Occipital lobe (tissue), 2 donors: ENCODE data around the gene PSORS1C1. TPM values are rescaled to one million over a fixed set of nuclear protein-coding genes. Genes with fewer than 3 reads are reported as not detected.
A peak's percentile ranks its signal among the peaks of the same experiment; 100 is the strongest.

Experiments
- DNase-seq: peaks from one replicate; lab custom pipeline; 2025; lab: John Stamatoyannopoulos, UW
- total RNA-seq: library from RNA; depleted of rRNA; stranded (reverse); fragments of >200 nt; gene quantifications from one replicate; pipeline ENCODE4 v1.2.3, GENCODE V29; 2014

Gene PSORS1C1
- total RNA-seq, 1 donor from 2014 or later, result not detected

DNA sequence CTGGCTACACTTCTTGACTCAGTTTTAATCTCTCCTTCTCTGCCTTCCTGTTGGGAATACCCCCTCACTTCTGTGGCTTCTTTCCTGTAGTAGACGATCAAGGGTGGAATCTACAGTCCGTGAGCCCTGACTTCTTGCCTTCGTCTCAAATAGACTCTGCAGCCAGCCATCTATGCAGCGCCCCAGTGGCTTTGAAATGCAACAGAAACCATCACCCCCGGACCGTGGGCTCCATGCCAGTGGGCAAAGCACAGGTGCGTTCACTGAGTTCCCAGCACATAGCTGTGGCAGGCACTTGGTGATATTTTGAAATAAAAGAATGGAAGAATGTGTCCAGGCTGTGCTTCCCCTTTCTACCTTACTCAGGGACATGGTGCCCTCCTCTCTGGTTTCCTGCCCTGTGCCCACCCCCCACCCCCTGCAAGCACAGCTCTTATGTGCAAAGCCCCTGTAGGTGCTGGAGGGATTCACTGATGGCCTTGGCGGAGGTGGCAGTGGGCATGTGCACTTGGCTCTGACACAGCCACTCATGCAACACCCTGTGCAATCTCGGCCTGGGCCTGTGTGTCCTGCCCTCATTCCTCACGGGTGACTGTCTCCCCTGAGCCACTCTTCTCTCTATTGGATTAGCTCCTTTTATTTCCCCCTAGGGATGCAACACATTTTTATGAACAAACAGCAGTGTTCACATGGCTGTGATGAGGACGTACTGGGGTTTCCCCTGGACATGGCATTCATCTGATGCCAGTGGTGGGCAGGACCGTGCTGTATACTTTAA lies 11.2 kb downstream of the PSORS1C1 start:
- no peak for DNase-seq

GRCh38 chr6:31126396-31127175 lies 12.0 kb downstream of the PSORS1C1 start:
- no peak for DNase-seq

- peak; percentile 8 for DNase-seq
Observed at GRCh38 chr6:31128093-31128676, 13.6 kb downstream of the PSORS1C1 start.

- DNase-seq, result no peak
Observed at GRCh38 chr6:31129130-31129529, 14.5 kb downstream of the PSORS1C1 start.

GRCh38 chr6:31130751-31131150 lies 16.2 kb downstream of the PSORS1C1 start:
- DNase-seq, result no peak

DNA sequence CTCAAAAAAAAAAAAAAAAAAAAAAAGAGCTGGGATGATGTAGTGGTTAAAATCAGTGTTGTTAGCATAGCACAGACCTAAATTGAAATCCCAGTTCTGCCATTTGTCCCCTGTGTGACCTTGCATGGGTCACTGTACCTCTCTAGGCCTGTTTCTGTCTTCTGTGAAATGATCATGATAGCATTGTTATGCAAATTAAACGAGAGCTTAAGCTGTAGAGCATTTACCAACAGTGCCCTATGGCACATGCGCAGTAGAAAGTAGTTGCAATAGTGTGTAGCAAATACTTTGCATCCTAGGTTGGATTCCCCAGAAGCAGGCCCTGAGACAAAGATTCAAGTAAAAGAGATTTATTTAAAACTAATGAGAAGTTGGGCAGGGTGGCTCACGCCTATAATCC lies 17.0 kb downstream of the PSORS1C1 start:
- DNase-seq, result no peak

DNA sequence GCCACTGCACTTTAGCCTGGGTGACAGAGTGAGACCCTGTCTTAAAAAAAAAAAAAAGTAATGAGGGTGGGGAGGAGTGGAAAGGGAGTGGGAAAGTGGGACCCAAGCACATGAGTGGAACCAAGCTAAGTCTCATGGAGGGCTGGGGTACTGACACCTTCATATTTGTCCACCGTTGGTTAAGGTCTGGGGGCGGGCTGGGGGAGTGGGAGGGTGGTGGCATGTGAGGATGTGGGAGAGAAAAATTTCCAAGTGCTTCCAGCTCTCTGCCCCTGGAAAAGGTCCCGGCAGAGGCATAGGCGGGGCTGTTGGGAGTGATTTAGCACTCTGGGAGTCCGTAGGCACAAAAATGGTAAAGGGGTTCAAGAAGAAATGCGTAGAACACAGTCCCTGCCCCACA lies 18.2 kb downstream of the PSORS1C1 start:
- DNase-seq, result no peak

DNA sequence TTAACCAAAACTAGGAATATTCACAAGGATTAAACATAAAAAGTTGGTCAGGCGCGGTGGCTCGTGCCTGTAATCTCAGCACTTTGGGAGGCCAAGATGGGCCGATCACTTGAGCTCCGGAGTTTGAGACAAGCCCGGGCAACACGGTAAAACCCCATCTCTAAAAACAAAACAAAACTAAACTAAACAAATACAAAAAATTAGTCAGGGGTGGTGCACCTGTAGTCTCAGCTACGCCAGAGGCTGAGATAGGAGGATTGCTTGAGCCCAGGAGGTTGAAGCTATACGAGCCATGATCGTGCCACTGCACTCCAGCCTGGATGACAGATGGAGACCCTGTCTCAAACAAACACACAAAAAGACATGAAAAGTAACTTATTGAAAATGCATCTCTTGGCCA lies 21.1 kb downstream of the PSORS1C1 start:
- DNase-seq, result no peak

DNA sequence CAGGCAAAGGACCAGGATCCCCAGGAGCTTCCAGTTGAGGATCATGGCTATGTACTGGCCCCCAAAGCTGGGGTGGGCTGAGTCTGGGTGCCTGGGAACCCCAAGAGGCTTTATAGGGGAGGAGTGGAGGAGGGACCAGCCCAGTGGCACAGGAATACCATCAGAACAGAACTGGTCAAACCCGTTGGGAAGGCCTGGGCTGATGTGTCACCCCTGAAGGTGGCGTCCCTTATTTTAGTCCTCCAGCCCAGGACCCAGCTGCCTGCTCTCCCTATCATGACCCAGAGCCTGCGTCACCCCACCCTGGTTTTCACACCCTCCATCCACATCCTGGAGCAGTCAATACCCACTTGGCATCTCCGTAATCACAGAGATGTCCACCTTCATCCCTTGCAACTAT lies 24.4 kb downstream of the PSORS1C1 start, which contains the start of gene PSORS1C2:
Gene PSORS1C2, minus strand, starts transcription at position 85 of the 400 bp plus-strand sequence. Its CDS starts 40 bp downstream, at position 45.
- DNase-seq, result no peak

GRCh38 chr6:31139599-31139998 lies 25.0 kb downstream of the PSORS1C1 start:
- no peak for DNase-seq

DNA sequence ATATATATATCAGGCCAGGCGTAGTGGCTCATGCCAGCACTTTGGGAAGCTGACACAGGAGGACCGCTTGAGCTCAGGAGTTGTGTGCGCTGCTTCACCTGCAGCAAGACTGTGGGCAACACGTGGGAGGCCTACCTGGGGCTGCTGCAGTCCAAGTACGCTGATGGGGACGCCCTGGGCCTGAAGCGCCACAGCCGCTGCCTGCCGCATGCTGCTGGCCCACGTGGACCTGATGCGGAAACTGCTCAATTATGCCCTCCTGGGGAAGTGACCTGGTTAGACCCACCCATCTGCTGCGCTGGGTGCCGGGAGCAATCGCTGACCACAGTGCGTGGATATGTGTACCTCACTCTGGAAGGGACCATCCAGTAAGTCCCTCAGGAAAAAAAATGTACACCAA lies 26.0 kb downstream of the PSORS1C1 start:
- DNase-seq, result no peak

GRCh38 chr6:31142361-31142761 lies 27.8 kb downstream of the PSORS1C1 start:
- no peak for DNase-seq

GRCh38 chr6:31143148-31143547 lies 28.5 kb downstream of the PSORS1C1 start:
- DNase-seq, result no peak

- DNase-seq, result no peak
Observed at GRCh38 chr6:31144296-31144969, 29.8 kb downstream of the PSORS1C1 start.

DNA sequence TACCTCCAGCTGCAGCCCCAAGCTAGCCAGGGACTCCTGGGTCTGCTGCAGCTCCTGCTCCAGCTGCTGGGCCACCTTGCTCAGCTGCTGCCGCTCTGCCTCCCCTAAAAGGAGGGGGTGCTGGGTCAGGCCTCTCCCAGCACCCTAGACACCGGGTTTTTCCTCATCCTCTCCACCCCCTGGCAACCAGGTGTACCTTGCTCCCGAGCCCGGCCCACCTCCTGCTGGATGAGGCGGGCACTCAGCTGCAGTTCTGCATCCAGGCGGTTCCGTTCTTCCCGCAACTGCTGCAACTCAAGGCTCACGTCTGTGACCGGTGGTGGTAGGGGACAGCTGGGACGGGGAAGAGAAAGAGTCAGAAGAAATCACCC lies 30.4 kb downstream of the PSORS1C1 start:
- DNase-seq, result no peak

DNA sequence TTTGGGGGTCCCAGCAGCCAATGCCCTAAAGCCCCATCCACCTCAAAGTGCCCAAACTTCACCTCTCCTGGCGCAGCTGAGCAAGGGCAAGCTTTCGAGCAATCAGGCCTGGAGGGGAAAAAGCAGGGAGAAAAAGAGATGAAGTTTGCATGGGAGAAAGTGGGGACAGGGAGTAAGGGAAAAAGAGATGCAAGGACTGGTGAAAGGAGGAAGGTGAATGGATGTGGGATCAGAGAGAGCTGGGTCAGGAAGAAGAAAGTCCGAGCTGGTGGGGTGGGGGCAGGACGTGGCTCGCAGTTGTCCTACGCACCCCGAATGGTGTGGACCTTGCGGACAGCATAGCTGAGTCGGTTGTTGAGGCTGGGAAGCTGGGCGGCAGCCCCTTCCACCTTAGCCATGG lies 30.8 kb downstream of the PSORS1C1 start:
- no peak for DNase-seq

DNA sequence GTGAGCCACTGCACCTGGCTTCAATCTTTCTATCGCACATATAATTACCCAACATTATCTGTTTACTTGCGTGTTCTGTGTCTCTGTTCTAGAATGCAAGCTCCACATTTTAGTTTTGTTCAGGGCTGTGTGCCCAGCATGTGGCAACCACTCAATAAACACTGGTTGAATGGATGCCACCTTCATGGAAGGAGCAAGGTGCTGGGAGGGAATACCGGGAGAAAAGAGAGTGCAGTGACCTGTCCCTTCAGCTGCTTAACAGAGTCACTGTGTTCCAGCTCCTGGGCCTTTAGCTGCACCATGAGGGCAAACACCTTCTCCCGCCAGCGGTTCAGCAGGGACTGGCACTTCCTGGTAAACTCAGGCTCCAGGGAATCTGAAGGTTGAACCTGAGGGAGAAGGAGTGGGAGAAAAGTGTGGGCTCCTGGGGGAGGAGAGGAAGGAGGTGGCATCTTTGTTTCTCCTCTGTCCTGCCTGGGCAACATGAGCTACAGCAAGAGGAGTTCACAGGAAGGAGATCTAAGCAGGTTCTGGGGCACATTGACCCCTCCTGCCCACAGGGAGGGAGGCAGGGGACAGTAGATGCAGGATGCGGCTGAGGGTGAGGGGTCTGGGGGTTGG lies 35.3 kb downstream of the PSORS1C1 start:
- DNase-seq, result no peak

DNA sequence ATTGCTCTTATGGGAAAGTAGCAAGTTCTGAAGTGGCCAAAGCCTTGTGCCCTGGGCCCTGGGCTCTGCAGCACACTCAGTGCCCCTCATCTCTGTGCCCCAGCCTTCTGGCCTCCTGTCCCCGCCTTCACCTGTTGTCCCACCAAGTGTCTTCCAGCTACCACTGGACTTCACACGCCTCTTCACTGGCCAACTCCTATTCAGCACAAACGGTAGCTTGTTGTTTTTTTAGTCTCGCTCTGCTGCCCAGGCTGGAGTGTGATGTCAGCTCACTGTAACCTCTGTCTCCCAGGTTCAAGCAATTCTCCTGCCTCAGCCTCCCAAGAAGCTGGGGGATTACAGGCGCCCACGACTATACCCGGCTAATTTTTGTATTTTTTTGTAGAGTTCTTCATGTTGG lies 38.2 kb downstream of the PSORS1C1 start:
- no peak for DNase-seq

- no peak for DNase-seq
Observed at GRCh38 chr6:31154436-31154835, 39.8 kb downstream of the PSORS1C1 start.

DNA sequence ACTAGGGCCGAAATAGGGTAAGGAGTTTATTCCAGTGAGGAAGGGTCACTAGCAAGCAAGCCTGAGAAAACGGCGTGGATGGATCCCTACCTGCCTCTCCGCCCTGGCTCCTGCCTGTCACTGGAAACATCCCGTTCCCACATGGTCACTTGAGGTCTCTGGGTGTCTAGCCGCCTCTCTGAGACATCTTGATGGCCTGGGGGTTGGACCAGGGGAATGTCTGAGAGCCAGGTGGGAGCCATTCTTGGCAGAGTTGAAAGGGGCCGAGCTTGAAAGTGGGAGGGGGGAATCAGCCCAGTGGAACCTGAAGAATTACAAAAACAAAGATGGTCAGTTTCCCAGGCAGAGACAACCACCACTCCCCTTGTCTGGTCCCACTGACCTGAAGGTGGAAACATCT lies 42.0 kb downstream of the PSORS1C1 start:
- no peak for DNase-seq

- no peak for DNase-seq
Observed at GRCh38 chr6:31157513-31158139, 43.0 kb downstream of the PSORS1C1 start, which contains the start of gene CCHCR1. TSS of gene CCHCR1 (minus strand) at chr6:31157802. CDS start at chr6:31157600, 202 bp downstream.
